Panc1 (cell line): ENCODE measurements around the gene RAPSN. TPM values are rescaled to one million over a fixed set of nuclear protein-coding genes. Genes with fewer than 3 reads are reported as not detected.
"Not testable (repeated sequence)": the region's sequence is repeated elsewhere in the genome, so short reads cannot be mapped to it uniquely, and the experiment has no call there.

Experiments
- ATAC-seq: fragments of 200-7000 bp; cut with Tn5 transposase; 2 replicates; pipeline ENCODE4 v1.9.1; 2020; ENCODE audit warnings: mild to moderate bottlenecking, moderate library complexity
- BruUV-seq: library from RNA; stranded (reverse); fragments of 400-500 nt; replicated peaks from 2 replicates; lab custom pipeline; 2021; lab: Mats Ljungman, UMichigan
- CTCF ChIA-PET: fragments of 300-600 bp; sonication (Branson Sonifier 250); formaldehyde crosslinking; loops from one replicate; lab custom pipeline; 2022; ENCODE audit warnings: antibody characterized with exemption; lab: Charles Lee
- POLR2A ChIA-PET: fragments of 300-600 bp; sonication (Branson Sonifier 250); formaldehyde crosslinking; loops from one replicate; lab custom pipeline; 2022; ENCODE audit warnings: antibody characterized with exemption; lab: Charles Lee
- DNase-seq: peaks from one replicate; pipeline ENCODE4 v3.0.0-alpha.2; 2010; ENCODE audit warnings: low read depth, low spot score
- H3K27ac ChIP-seq: 2 replicates; pipeline ENCODE4 v1.5.1; 2011; ENCODE audit warnings: mild to moderate bottlenecking, low read length, inconsistent platforms
- H3K27me3 ChIP-seq: fragments of 200-500 bp; sonication (Bioruptor generic); 2 replicates; pipeline ENCODE4 v1.6.0; 2014; ENCODE audit warnings: low read length, inconsistent platforms; ENCODE audit not compliant: control insufficient read depth, insufficient read depth
- H3K36me3 ChIP-seq: fragments of 200-500 bp; sonication (Bioruptor generic); 2 replicates; pipeline ENCODE4 v1.5.1; 2014; ENCODE audit warnings: inconsistent platforms, mild to moderate bottlenecking, low read length, moderate library complexity; ENCODE audit not compliant: control insufficient read depth, insufficient read depth
- H3K4me1 ChIP-seq: 2 replicates; pipeline ENCODE4 v1.5.1; 2011; ENCODE audit warnings: inconsistent platforms, mild to moderate bottlenecking, low read length, moderate library complexity; ENCODE audit not compliant: control insufficient read depth, insufficient read depth
- H3K4me3 ChIP-seq, 2 experiments: 2 replicates each; pipeline ENCODE4 v1.5.1; 2011 to 2012; ENCODE audit warnings: low read depth in 2 of 2, low read length in 2 of 2, mild to moderate bottlenecking in 2 of 2, inconsistent platforms in 1 of 2, moderate library complexity in 1 of 2
- H3K9me3 ChIP-seq: fragments of 200-500 bp; sonication (Bioruptor generic); 2 replicates; pipeline ENCODE4 v1.5.1; 2014; ENCODE audit warnings: low read depth, mild to moderate bottlenecking, inconsistent platforms, low read length, moderate library complexity; ENCODE audit not compliant: control insufficient read depth, insufficient read depth
- POLR2AphosphoS5 ChIP-seq: IDR thresholded peaks from 2 replicates; pipeline ENCODE4 v1.6.1; 2012; ENCODE audit warnings: mild to moderate bottlenecking, low read depth, low read length, moderate library complexity
- SIN3A ChIP-seq: IDR thresholded peaks from 2 replicates; pipeline ENCODE4 v1.6.1; 2012; ENCODE audit warnings: low read depth, mild to moderate bottlenecking, low read length, moderate library complexity, borderline replicate concordance; ENCODE audit not compliant: insufficient read depth
- TCF7L2 ChIP-seq: IDR thresholded peaks from 2 replicates; pipeline ENCODE4 v1.6.1; 2011; ENCODE audit warnings: mild to moderate bottlenecking, low read depth, low read length, inconsistent platforms
- in situ Hi-C: cut with HindIII; loops from 2 replicates; pipeline ENCODE4 v1.10.0; 2016; ENCODE audit warnings: low sequenced_read_pairs, low pct_unique_long_range_greater_than_20kb
- intact Hi-C: fragments of 100-400 bp; cut with micrococcal nuclease; formaldehyde crosslinking; loops from one replicate; pipeline ENCODE4 v1.10.0; 2022; ENCODE audit not compliant: unreplicated experiment
- total RNA-seq: library from RNA; stranded (reverse); gene quantifications from one replicate; pipeline ENCODE4 v1.2.1, GENCODE V29; 2021; ENCODE audit not compliant: unreplicated experiment
- TF ChIP-seq, protein P1 (sequence below), 2 experiments: IDR thresholded peaks; 2 replicates each; pipeline ENCODE4 v1.6.1; 2011 to 2012; ENCODE audit warnings: low read depth in 2 of 2, control low read depth in 1 of 2, low read length in 1 of 2, mild to moderate bottlenecking in 1 of 2, moderate library complexity in 1 of 2; ENCODE audit not compliant: insufficient read depth in 1 of 2
- TF ChIP-seq, protein P2 (sequence below): fragments of 450-650 bp; IDR thresholded peaks from 2 replicates; pipeline ENCODE4 v1.5.1; 2017; ENCODE audit warnings: mild to moderate bottlenecking

Gene RAPSN
- total RNA-seq, 1 experiment from 2014 or later, result 1.8 TPM

DNA sequence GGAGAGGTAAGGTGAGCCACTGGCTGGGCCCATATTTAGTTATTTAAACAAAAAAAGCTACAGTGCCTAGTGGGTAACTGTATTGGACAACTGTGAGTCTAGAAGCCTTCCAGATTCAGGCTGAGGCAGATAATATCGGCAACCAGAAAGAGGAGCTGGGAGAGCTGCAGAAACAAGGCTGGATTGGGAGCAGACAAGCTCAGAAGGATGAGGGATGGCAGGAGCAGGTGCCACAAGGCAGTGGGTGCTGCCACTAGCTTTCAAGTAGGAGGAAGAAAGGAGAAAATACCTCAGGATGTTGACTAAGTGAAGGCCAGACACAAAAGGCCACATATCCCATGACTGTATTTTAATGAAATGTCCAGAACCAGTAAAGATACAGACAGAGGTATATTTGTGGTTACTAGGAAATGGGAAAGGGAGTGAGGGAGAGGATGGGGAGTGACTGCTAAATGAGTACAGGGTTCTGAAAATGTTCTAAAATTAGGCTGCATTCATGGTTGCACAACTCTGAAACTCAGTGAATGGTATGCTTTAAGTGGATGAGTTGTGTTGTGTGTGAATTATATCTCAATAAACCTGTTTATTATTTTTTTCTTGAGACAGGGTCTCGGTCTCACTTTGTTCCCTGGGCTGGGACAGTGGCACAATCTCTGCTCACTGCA, 11.8 kb upstream of the RAPSN start:
- H3K27ac ChIP-seq, result no peak overlapping the region
- peaks cover under 1% of the 10 kb centered on the region; the same call in 1 of the 2 replicates for H3K4me1 ChIP-seq
- DNase-seq, result no peak
- ChIA-PET POLR2A (no interaction called here), CTCF (no interaction called here)
- TF ChIP-seq, protein P1, sequence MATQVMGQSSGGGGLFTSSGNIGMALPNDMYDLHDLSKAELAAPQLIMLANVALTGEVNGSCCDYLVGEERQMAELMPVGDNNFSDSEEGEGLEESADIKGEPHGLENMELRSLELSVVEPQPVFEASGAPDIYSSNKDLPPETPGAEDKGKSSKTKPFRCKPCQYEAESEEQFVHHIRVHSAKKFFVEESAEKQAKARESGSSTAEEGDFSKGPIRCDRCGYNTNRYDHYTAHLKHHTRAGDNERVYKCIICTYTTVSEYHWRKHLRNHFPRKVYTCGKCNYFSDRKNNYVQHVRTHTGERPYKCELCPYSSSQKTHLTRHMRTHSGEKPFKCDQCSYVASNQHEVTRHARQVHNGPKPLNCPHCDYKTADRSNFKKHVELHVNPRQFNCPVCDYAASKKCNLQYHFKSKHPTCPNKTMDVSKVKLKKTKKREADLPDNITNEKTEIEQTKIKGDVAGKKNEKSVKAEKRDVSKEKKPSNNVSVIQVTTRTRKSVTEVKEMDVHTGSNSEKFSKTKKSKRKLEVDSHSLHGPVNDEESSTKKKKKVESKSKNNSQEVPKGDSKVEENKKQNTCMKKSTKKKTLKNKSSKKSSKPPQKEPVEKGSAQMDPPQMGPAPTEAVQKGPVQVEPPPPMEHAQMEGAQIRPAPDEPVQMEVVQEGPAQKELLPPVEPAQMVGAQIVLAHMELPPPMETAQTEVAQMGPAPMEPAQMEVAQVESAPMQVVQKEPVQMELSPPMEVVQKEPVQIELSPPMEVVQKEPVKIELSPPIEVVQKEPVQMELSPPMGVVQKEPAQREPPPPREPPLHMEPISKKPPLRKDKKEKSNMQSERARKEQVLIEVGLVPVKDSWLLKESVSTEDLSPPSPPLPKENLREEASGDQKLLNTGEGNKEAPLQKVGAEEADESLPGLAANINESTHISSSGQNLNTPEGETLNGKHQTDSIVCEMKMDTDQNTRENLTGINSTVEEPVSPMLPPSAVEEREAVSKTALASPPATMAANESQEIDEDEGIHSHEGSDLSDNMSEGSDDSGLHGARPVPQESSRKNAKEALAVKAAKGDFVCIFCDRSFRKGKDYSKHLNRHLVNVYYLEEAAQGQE (IDR thresholded peaks at IDR 0.05; ENCODE audit: insufficient read depth in 1 of 2, low read depth in 2 of 2, low read length in 1 of 2), result no peak
- TF ChIP-seq, protein P2, sequence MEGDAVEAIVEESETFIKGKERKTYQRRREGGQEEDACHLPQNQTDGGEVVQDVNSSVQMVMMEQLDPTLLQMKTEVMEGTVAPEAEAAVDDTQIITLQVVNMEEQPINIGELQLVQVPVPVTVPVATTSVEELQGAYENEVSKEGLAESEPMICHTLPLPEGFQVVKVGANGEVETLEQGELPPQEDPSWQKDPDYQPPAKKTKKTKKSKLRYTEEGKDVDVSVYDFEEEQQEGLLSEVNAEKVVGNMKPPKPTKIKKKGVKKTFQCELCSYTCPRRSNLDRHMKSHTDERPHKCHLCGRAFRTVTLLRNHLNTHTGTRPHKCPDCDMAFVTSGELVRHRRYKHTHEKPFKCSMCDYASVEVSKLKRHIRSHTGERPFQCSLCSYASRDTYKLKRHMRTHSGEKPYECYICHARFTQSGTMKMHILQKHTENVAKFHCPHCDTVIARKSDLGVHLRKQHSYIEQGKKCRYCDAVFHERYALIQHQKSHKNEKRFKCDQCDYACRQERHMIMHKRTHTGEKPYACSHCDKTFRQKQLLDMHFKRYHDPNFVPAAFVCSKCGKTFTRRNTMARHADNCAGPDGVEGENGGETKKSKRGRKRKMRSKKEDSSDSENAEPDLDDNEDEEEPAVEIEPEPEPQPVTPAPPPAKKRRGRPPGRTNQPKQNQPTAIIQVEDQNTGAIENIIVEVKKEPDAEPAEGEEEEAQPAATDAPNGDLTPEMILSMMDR, result no peak
- TF ChIP-seq POLR2AphosphoS5, result no peak
- no peak for TF ChIP-seq TCF7L2
- no peak for TF ChIP-seq SIN3A
- intact Hi-C loops (no loop called here), in situ Hi-C loops (no loop called here)
- H3K36me3 ChIP-seq, result no peaks in the 10 kb centered on the region
- no peak overlapping the region for H3K4me3 ChIP-seq
- no peak for ATAC-seq
- no peaks in the 10 kb centered on the region for H3K27me3 ChIP-seq
- no peaks in the 10 kb centered on the region for H3K9me3 ChIP-seq
- BruUV-seq, result TSS peak; percentile 44

DNA sequence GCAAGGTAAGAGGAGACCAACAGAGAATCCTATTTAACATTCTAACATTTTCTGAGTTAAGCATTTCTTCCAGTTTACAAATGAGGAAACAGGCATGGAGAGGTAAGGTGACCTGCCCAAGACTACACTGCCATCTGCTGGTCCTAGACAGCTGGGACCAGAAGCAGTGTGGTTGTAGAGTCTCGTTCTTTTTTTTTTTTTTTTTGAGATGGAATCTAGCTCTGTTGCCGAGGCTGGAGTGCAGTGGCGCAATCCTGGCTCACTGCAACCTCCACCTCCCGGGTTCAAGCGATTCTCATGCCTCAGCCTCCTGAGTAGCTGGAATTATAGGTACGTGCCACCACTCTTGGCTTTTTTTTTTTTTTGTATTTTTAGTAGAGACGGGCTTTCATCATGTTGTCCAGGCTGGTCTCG, 5.3 kb upstream of the RAPSN start:
- H3K27ac ChIP-seq, H3K36me3 ChIP-seq, H3K4me3 ChIP-seq, H3K27me3 ChIP-seq, H3K9me3 ChIP-seq, BruUV-seq, POLR2A ChIA-PET, in situ Hi-C loops, H3K4me1 ChIP-seq: not testable (repeated sequence)
- DNase-seq (peak; percentile 52), ATAC-seq (peak; percentile 76)
- CTCF ChIA-PET, result interaction anchor here (0.6 to 1.1 kb wide), 10 partner anchors 17 to 506 kb away, joined by 3 to 9 read pairs (median 4); no protein-coding TSS in a partner anchor
- intact Hi-C loops, result loop anchor here (5.0 kb wide), 1 partner anchor 82 kb away; no protein-coding TSS in a partner anchor
- TF ChIP-seq, protein P2, result peak; percentile 84
